ENCODE measurements around the gene TTC16. TPM values are rescaled to one million over a fixed set of nuclear protein-coding genes. Genes with fewer than 3 reads are reported as not detected.
A peak's percentile ranks its signal among the peaks of the same experiment; 100 is the strongest.

The TTC16 gene
- total RNA-seq, 4 donors from 2014 or later, result under 0.01 to 0.17 (median 0.11) TPM; not detected in 1

DNA sequence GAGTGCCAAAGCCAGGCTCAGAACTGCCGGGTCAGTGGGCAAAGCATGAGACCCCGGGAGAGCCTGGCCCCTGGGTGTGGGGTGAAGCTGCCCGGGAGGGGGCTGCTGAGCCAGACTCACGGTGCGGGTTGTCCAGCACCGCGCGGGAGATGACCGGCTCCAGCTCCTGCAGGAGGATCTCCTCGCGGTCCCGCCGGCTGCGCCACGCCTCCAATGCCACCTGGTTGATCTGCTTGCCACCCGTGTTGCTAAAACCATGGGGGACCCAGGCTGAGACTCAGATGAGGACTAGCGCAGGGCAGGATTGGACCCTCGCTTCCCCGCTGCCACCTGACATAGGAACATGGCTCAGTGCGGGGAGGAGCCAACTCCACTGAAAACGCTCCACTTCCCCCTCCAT lies 16.6 kb downstream of the TTC16 start:
- TF ChIP-seq EP300 (IDR thresholded peaks at IDR 0.05) (no peak), CTCF (IDR thresholded peaks at IDR 0.05) (no peak), POLR2AphosphoS5 (IDR thresholded peaks at IDR 0.05) (no peak)
- Histone ChIP-seq H3K27ac (replicated peaks in 1 of 4) (no peak overlapping the region), H3K4me1 (peaks cover 11 to 31% (median 21%) of the 10 kb centered on the region in 4 donors), H3K36me3 (peaks cover 16 to 32% (median 28%) of the 10 kb centered on the region in 4 donors), H3K4me3 (no peak overlapping the region), H3K9me3 (no peaks in the 10 kb centered on the region), H3K27me3 (no peaks in the 10 kb centered on the region)
- DNase-seq (ENCODE audit: extremely low spot score), result no peak
- intact Hi-C loops (cut with DNase I), result loop anchor here (5.0 kb wide), 2 partner anchors 120 to 220 kb away; partner anchors contain the start of gene STXBP1
- WGBS, result 87% methylated on average over 8 of the region's 21 CpGs

- Histone ChIP-seq H3K27me3 (peaks cover 0 to 3% (median 0%) of the 10 kb centered on the region in 4 donors), H3K9me3 (no peaks in the 10 kb centered on the region), H3K27ac (replicated peaks in 1 of 4) (peak overlapping the region in 1 of 4 donors; percentile 94), H3K36me3 (peaks cover 16 to 41% (median 33%) of the 10 kb centered on the region in 4 donors), H3K4me3 (no peak overlapping the region), H3K4me1 (peaks cover 11 to 31% (median 21%) of the 10 kb centered on the region in 4 donors)
- no peak for DNase-seq (ENCODE audit: extremely low spot score)
- TF ChIP-seq EP300 (IDR thresholded peaks at IDR 0.05) (no peak), POLR2A (IDR thresholded peaks at IDR 0.05; ENCODE audit: low read depth) (no peak), CTCF (IDR thresholded peaks at IDR 0.05) (no peak), POLR2AphosphoS5 (IDR thresholded peaks at IDR 0.05) (no peak)
- 59% methylated on average over 2 of the region's 2 CpGs for WGBS
- intact Hi-C loops (cut with DNase I), result loop anchor here (2.0 to 5.0 kb wide), 3 partner anchors 121 to 221 kb away; partner anchors contain the start of gene STXBP1
These were observed 17.7 kb downstream of the TTC16 start for GRCh38 chr9:127733614-127734013.

DNA sequence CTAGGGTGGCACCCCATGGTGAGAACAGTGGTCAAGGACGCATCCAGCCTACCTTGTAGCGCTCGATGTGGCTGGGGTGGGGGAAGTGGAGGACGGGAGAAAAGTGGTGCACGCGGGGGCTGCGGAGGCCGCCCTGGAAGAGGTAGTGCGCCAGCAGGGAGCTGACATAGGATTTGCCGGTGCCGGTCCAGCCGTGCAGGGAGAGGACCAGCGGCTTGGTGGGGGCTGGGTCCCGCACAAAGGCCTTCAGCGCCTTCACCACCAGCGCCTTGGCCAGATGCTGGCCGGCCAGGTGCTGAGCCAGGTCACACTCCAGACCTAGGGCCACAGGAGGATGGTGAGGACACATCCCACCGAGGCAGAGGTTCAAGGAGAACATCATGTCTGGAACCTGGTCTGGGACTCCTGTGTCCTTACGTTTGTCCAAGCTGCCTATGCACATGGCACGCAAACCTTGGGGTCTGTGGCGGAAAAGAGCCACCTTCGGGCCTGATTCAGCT lies 18.4 kb downstream of the TTC16 start:
- WGBS, result 60% methylated on average over 3 of the region's 22 CpGs
- peak overlapping the region; percentile 94 to 98 (median 95) for H3K27ac ChIP-seq (replicated peaks in 1 of 4)
- H3K27me3 ChIP-seq, result peaks cover 0 to 6% (median 0%) of the 10 kb centered on the region in 4 donors
- no peaks in the 10 kb centered on the region for H3K9me3 ChIP-seq
- H3K4me1 ChIP-seq, result peaks cover 11 to 31% (median 21%) of the 10 kb centered on the region in 4 donors
- H3K4me3 ChIP-seq, result peak overlapping the region; percentile 73 to 89 (median 82)
- intact Hi-C loops (cut with DNase I), result loop anchor here (2.0 to 5.0 kb wide), 3 partner anchors 122 to 222 kb away; partner anchors contain the start of gene STXBP1
- H3K36me3 ChIP-seq, result peaks cover 16 to 48% (median 36%) of the 10 kb centered on the region in 4 donors
- DNase-seq (ENCODE audit: extremely low spot score), result no peak
- TF ChIP-seq EP300 (IDR thresholded peaks at IDR 0.05) (no peak), POLR2AphosphoS5 (IDR thresholded peaks at IDR 0.05) (no peak), POLR2A (IDR thresholded peaks at IDR 0.05; ENCODE audit: low read depth) (no peak), CTCF (IDR thresholded peaks at IDR 0.05) (no peak)

GRCh38 chr9:127734747-127735529 lies 19.1 kb downstream of the TTC16 start, which contains the start of gene TOR2A:
TOR2A (minus strand) TSS chr9:127735294; CDS start chr9:127735270, 24 bp downstream.
- Histone ChIP-seq H3K27ac (replicated peaks in 1 of 4) (peak within 1 kb of the TSS; percentile 94 to 98 (median 95)), H3K27me3 (peaks cover 0 to 10% (median 0%) of the 10 kb centered on the region in 4 donors), H3K9me3 (no peaks in the 10 kb centered on the region), H3K4me3 (peak within 1 kb of the TSS; percentile 73 to 89 (median 82)), H3K4me1 (peaks cover 11 to 35% (median 25%) of the 10 kb centered on the region in 4 donors), H3K36me3 (peaks cover 16 to 54% (median 40%) of the 10 kb centered on the region in 4 donors)
- intact Hi-C loops (cut with DNase I), result loop anchor here (1.0 to 5.0 kb wide), 6 partner anchors 50 to 223 kb away; partner anchors contain the start of gene STXBP1
- peak; percentile 99 for DNase-seq (ENCODE audit: extremely low spot score)
- peak; percentile 55 for TF ChIP-seq POLR2A (IDR thresholded peaks at IDR 0.05; ENCODE audit: low read depth)
- no peak for TF ChIP-seq EP300 (IDR thresholded peaks at IDR 0.05)
- peak; percentile 89 to 100 (median 92) for TF ChIP-seq CTCF (IDR thresholded peaks at IDR 0.05)
- peak; percentile 90 to 92 for TF ChIP-seq POLR2AphosphoS5 (IDR thresholded peaks at IDR 0.05)
- WGBS, result 0% methylated on average over 41 of the region's 76 CpGs
